ENCODE measurements around the gene POU3F1.

POU3F1 gene

GRCh38 chr1:37998913-37999429 is 47.6 kb downstream of the POU3F1 start:
- H3K4me3 ChIP-seq (replicated peaks; ENCODE audit: insufficient read depth, low read length): no peak overlapping the region

GRCh38 chr1:37998089-37998808 is 48.3 kb downstream of the POU3F1 start:
- H3K27me3 ChIP-seq (ENCODE audit: insufficient read depth, poor library complexity, severe bottlenecking): no peaks in the 10 kb centered on the region
- H3K4me3 ChIP-seq (replicated peaks; ENCODE audit: insufficient read depth, low read length): no peak overlapping the region
- no peak for DNase-seq (ENCODE audit: low read depth in 1 of 2, low spot score in 1 of 2)
- TF ChIP-seq POLR2AphosphoS5 (IDR thresholded peaks at IDR 0.05; ENCODE audit: low read depth) (no peak), GABPA (IDR thresholded peaks at IDR 0.05; ENCODE audit: low read depth) (no peak), SPI1 (IDR thresholded peaks at IDR 0.05; ENCODE audit: borderline replicate concordance, low read depth) (no peak), CTCF (IDR thresholded peaks at IDR 0.05; ENCODE audit: insufficient read depth, low read length) (no peak), REST (IDR thresholded peaks at IDR 0.05; ENCODE audit: insufficient replicate concordance, low read depth) (no peak)
- peak overlapping the region; percentile 80 for H3K27ac ChIP-seq (replicated peaks)

More at GRCh38 chr1:37998913-37999429, 47.6 kb downstream of the POU3F1 start:
- H3K27me3 ChIP-seq (ENCODE audit: insufficient read depth, poor library complexity, severe bottlenecking): no peaks in the 10 kb centered on the region
- H3K27ac ChIP-seq (replicated peaks): peak overlapping the region; percentile 80
- TF ChIP-seq GABPA (IDR thresholded peaks at IDR 0.05; ENCODE audit: low read depth) (no peak), SPI1 (IDR thresholded peaks at IDR 0.05; ENCODE audit: borderline replicate concordance, low read depth) (no peak), CTCF (IDR thresholded peaks at IDR 0.05; ENCODE audit: insufficient read depth, low read length) (no peak), POLR2AphosphoS5 (IDR thresholded peaks at IDR 0.05; ENCODE audit: low read depth) (no peak), REST (IDR thresholded peaks at IDR 0.05; ENCODE audit: insufficient replicate concordance, low read depth) (no peak)
- no peak for DNase-seq (ENCODE audit: low read depth in 1 of 2, low spot score in 1 of 2)

GRCh38 chr1:37997256-37998088 is 49.1 kb downstream of the POU3F1 start:
- peak overlapping the region; percentile 87 for H3K27ac ChIP-seq (replicated peaks)
- TF ChIP-seq SPI1 (IDR thresholded peaks at IDR 0.05; ENCODE audit: borderline replicate concordance, low read depth) (no peak), REST (IDR thresholded peaks at IDR 0.05; ENCODE audit: insufficient replicate concordance, low read depth) (no peak), GABPA (IDR thresholded peaks at IDR 0.05; ENCODE audit: low read depth) (no peak), POLR2AphosphoS5 (IDR thresholded peaks at IDR 0.05; ENCODE audit: low read depth) (no peak), CTCF (IDR thresholded peaks at IDR 0.05; ENCODE audit: insufficient read depth, low read length) (no peak)
- H3K4me3 ChIP-seq (replicated peaks; ENCODE audit: insufficient read depth, low read length): no peak overlapping the region
- no peaks in the 10 kb centered on the region for H3K27me3 ChIP-seq (ENCODE audit: insufficient read depth, poor library complexity, severe bottlenecking)
- DNase-seq (ENCODE audit: low read depth in 1 of 2, low spot score in 1 of 2): no peak
